ENCODE measurements around the gene AGO3.

AGO3 gene

GRCh38 chr1:36115931-36116330 is 185.0 kb downstream of the AGO3 start:
- peaks cover 7% of the 10 kb centered on the region for H3K4me1 Mint-ChIP-seq
- H3K27me3 Mint-ChIP-seq: no peaks in the 10 kb centered on the region
- no peaks in the 10 kb centered on the region for H3K36me3 Mint-ChIP-seq (ENCODE audit: low read depth)
- ATAC-seq (no peak), DNase-seq (no peak)
- H3K9me3 Mint-ChIP-seq: no peaks in the 10 kb centered on the region
- no peak overlapping the region for H3K27ac Mint-ChIP-seq
- H3K4me3 Mint-ChIP-seq: no peak overlapping the region

- H3K9me3 Mint-ChIP-seq: no peaks in the 10 kb centered on the region
- no peaks in the 10 kb centered on the region for H3K4me1 Mint-ChIP-seq
- H3K4me3 Mint-ChIP-seq: no peak overlapping the region
- DNase-seq (no peak), ATAC-seq (no peak)
- H3K36me3 Mint-ChIP-seq (ENCODE audit: low read depth): no peaks in the 10 kb centered on the region
- no peaks in the 10 kb centered on the region for H3K27me3 Mint-ChIP-seq
- no peak overlapping the region for H3K27ac Mint-ChIP-seq
These were observed 186.0 kb downstream of the AGO3 start for GRCh38 chr1:36116901-36117300.

DNA sequence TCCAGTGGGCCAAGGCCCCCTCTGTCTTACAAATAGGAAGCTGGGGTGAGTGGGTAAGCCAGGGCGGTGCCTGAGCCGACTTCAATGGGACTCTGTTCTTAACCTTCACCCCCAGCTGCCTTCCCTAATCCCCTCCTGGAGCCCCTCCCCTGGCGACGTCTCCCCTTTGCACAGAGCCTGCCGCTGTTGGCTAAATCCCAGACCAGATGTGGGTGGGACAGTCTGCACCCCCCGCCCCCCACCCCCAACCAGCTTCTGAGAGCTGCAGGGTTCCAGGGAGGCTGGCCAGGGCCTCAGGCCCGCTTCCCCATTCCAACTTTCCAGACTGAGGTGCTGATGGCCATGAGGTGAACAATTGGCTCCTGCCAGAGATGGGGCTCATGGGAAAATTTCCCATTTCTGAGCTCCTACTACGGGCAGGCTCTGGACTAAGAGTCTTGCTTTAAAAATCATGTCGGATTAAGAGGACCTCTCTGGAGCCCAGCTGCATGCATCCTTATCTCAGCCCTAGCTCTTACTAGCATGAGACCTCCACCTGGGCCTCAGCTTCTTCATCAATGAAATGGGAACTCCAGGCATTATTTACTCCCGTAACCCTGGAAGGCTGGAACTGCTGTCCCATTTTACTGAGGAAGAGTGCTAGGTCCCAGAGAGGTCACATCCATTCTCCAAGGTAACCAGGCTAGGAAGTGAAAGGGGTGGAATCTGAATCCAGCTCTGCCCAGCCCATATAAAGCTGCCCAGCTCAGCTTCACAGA is 187.7 kb downstream of the AGO3 start:
- Mint-ChIP-seq H3K36me3 (ENCODE audit: low read depth) (no peaks in the 10 kb centered on the region), H3K27ac (no peak overlapping the region), H3K27me3 (peaks cover 11% of the 10 kb centered on the region), H3K9me3 (no peaks in the 10 kb centered on the region), H3K4me1 (peaks cover 13% of the 10 kb centered on the region), H3K4me3 (no peak overlapping the region)
- ATAC-seq: no peak
- DNase-seq: no peak

GRCh38 chr1:36119456-36119855 is 188.6 kb downstream of the AGO3 start:
- Mint-ChIP-seq H3K27me3 (peaks cover 16% of the 10 kb centered on the region), H3K36me3 (ENCODE audit: low read depth) (no peaks in the 10 kb centered on the region), H3K4me3 (no peak overlapping the region), H3K4me1 (peaks cover 19% of the 10 kb centered on the region), H3K27ac (no peak overlapping the region), H3K9me3 (no peaks in the 10 kb centered on the region)
- no peak for DNase-seq
- ATAC-seq: no peak
